GM12878 (cell line): ENCODE measurements around the gene ARHGAP6. TPM values are rescaled to one million over a fixed set of nuclear protein-coding genes. Genes with fewer than 3 reads are reported as not detected.

Source experiments
- ATAC-seq: fragments of 200-7000 bp; cut with Tn5 transposase; 3 replicates; pipeline ENCODE4 v1.9.1; 2020; ENCODE audit warnings: mild to moderate bottlenecking, moderate library complexity
- BruUV-seq: library from RNA; stranded (reverse); fragments of 400-500 nt; replicated peaks from 2 replicates; lab custom pipeline; 2021; lab: Mats Ljungman, UMichigan
- CTCF ChIA-PET: fragments of 300-600 bp; sonication (Branson Sonifier 250); formaldehyde crosslinking; extraction: SDS; loops from one replicate; lab custom pipeline; 2021; ENCODE audit warnings: inconsistent platforms; lab: Yijun Ruan, JAX
- POLR2A ChIA-PET: fragments of 350-600 bp; formaldehyde crosslinking; extraction: SDS; loops from one replicate; lab custom pipeline; 2021; ENCODE audit warnings: inconsistent platforms; lab: Charles Lee
- RAD21 ChIA-PET: fragments of 300-600 bp; sonication (Branson Sonifier 250); formaldehyde crosslinking; loops from one replicate; lab custom pipeline; 2023; ENCODE audit warnings: antibody characterized with exemption; ENCODE audit not compliant: unreplicated experiment; lab: Charles Lee
- SMC1A ChIA-PET: fragments of 300-600 bp; sonication (Branson Sonifier 250); formaldehyde crosslinking; loops from one replicate; lab custom pipeline; 2023; ENCODE audit not compliant: unreplicated experiment, uncharacterized antibody; lab: Charles Lee
- DNase-seq: peaks from one replicate; pipeline ENCODE4 v3.0.0-alpha.2; 2011; ENCODE audit warnings: low read depth, low spot score
- FAIRE-seq: peaks from 3 replicates; lab custom pipeline; 2011; peaks lifted over from hg19 to GRCh38; lab: Jason Lieb, UNC
- H2AFZ ChIP-seq: 2 replicates; pipeline ENCODE4 v1.6.0; 2011; ENCODE audit warnings: low read depth, low read length, control low read depth; ENCODE audit not compliant: control insufficient read depth
- H3K27ac ChIP-seq: 2 replicates; pipeline ENCODE4 v1.5.1; 2011; ENCODE audit warnings: control low read depth; ENCODE audit not compliant: control insufficient read depth, insufficient read depth
- H3K27me3 ChIP-seq, 2 experiments: replicated peaks in 1 of 2; 2 replicates each; pipeline versions ENCODE4 v1.6.0 to v1.6.1; 2011; ENCODE audit warnings: low read length in 1 of 2; ENCODE audit not compliant: control insufficient read depth in 2 of 2, insufficient read depth in 2 of 2
- H3K36me3 ChIP-seq, 2 experiments: 2 replicates each; pipeline ENCODE4 v1.5.1; 2011; ENCODE audit warnings: low read length in 1 of 2; ENCODE audit not compliant: control insufficient read depth in 2 of 2, insufficient read depth in 2 of 2
- H3K4me1 ChIP-seq: 2 replicates; pipeline ENCODE4 v1.6.1; 2011; ENCODE audit warnings: mild to moderate bottlenecking, low read length, moderate library complexity, mixed read lengths; ENCODE audit not compliant: control insufficient read depth, insufficient read depth
- H3K4me2 ChIP-seq: 2 replicates; pipeline ENCODE4 v1.6.0; 2011; ENCODE audit warnings: control low read depth; ENCODE audit not compliant: control insufficient read depth, insufficient read depth
- H3K4me3 ChIP-seq: fragments of 200-600 bp; sonication (generic); 2 replicates; pipeline ENCODE4 v1.5.1; 2016
- H3K79me2 ChIP-seq: 2 replicates; pipeline ENCODE4 v1.6.0; 2011; ENCODE audit warnings: low read length; ENCODE audit not compliant: control insufficient read depth, insufficient read depth
- H3K9ac ChIP-seq: 2 replicates; pipeline ENCODE4 v1.8.0; 2011; ENCODE audit warnings: low read length, control low read depth, mixed read lengths; ENCODE audit not compliant: control insufficient read depth, insufficient read depth
- H3K9me3 ChIP-seq: replicated peaks from 3 replicates; pipeline ENCODE4 v1.5.1; 2011; ENCODE audit warnings: mild to moderate bottlenecking, low read length; ENCODE audit not compliant: control insufficient read depth, insufficient read depth
- H4K20me1 ChIP-seq: 2 replicates; pipeline ENCODE4 v1.6.0; 2011; ENCODE audit not compliant: control insufficient read depth, insufficient read depth
- GABPA ChIP-seq: IDR thresholded peaks from 2 replicates; pipeline ENCODE4 v1.6.1; 2014; ENCODE audit warnings: antibody characterized with exemption, low read depth, mild to moderate bottlenecking, inconsistent platforms
- KDM1A ChIP-seq: fragments of 200-600 bp; sonication (generic); IDR thresholded peaks from 2 replicates; pipeline ENCODE4 v1.6.1; 2016; ENCODE audit warnings: borderline replicate concordance
- LARP7 ChIP-seq: fragments of 450-650 bp; IDR thresholded peaks from 2 replicates; pipeline ENCODE4 v1.6.1; 2017; ENCODE audit warnings: mild to moderate bottlenecking
- MEF2B ChIP-seq: fragments of 450-650 bp; IDR thresholded peaks from 2 replicates; pipeline ENCODE4 v1.6.1; 2018; ENCODE audit warnings: mild to moderate bottlenecking, moderate library complexity; ENCODE audit not compliant: partially characterized antibody, poor library complexity, severe bottlenecking
- NFYA ChIP-seq: IDR thresholded peaks from 2 replicates; pipeline ENCODE4 v1.6.1; 2011; ENCODE audit warnings: low read depth, mild to moderate bottlenecking, low read length, improper control_type of control experiment, borderline replicate concordance
- SIX5 ChIP-seq: IDR thresholded peaks from 2 replicates; pipeline ENCODE4 v1.6.1; 2011; ENCODE audit warnings: mild to moderate bottlenecking, low read depth, low read length, moderate library complexity; ENCODE audit not compliant: severe bottlenecking
- SMC3 ChIP-seq: IDR thresholded peaks from 2 replicates; pipeline ENCODE4 v1.6.1; 2011; ENCODE audit warnings: low read length, improper control_type of control experiment, borderline replicate concordance
- ZBTB11 ChIP-seq: fragments of 450-650 bp; formaldehyde crosslinking; IDR thresholded peaks from 2 replicates; pipeline ENCODE4 v1.5.0; 2022; ENCODE audit warnings: mild to moderate bottlenecking, missing genetic modification characterization
- WGBS: methylation state at CpG from one replicate; pipeline ENCODE4 v1.1.6; 2016; ENCODE audit warnings: low lambda C conversion rate; ENCODE audit not compliant: insufficient replicate concordance, insufficient coverage; ENCODE audit errors: missing lambda C conversion rate; 5-methylcytosine and 5-hydroxymethylcytosine counted together
- in situ Hi-C: fragments of 300-500 bp; cut with MboI; formaldehyde crosslinking; loops from 9 replicates; pipeline ENCODE4 v1.14.3; 2018; ENCODE audit warnings: mixed read lengths
- intact Hi-C: fragments of 100-400 bp; cut with micrococcal nuclease; formaldehyde crosslinking; loops from one replicate; pipeline ENCODE4 v1.14.2; 2022; ENCODE audit not compliant: unreplicated experiment
- polyA plus RNA-seq, 11 experiments: library from polyadenylated mRNA; depleted of rRNA in 4 of 11; unstranded in 6 of 11; stranded (reverse) in 5 of 11; fragments of >200 nt; fragmentation: Nextera tagmentation in 4 of 11; fragmentation: Illumina TruSeq in 1 of 11; extraction: Ambion mirVana in 4 of 11; extraction: Trizol in 1 of 11; gene quantifications; 1 replicate in 1 of 11; 2 replicates in 10 of 11; pipeline versions ENCODE4 v1.2.1 to v1.2.3, GENCODE V29; 2011 to 2016; ENCODE audit warnings: inconsistent platforms in 2 of 11, missing spikeins in 2 of 11, low read depth in 1 of 11
- total RNA-seq, 4 experiments: library from RNA; depleted of rRNA in 3 of 4; stranded (reverse); fragments of >200 nt in 3 of 4; fragmentation: Illumina TruSeq in 1 of 4; extraction: Trizol in 1 of 4; gene quantifications; 2 replicates each; pipeline versions ENCODE4 v1.2.1 to v1.2.3, GENCODE V29; 2013 to 2021

The ARHGAP6 gene
- total and polyA plus RNA-seq, 10 of the 15 experiments (the other 5 are each of a cell fraction or from before 2014, with no cell fraction given) = 0.20 to 1.8 (median 0.76) TPM

- TF ChIP-seq ZBTB11 (CRISPR knock-in tag) (no peak), SIX5 (no peak), MEF2B (no peak)
These were observed 65.1 kb downstream of the ARHGAP6 start (continued) for GRCh38 chrX:11600578-11600977.

DNA sequence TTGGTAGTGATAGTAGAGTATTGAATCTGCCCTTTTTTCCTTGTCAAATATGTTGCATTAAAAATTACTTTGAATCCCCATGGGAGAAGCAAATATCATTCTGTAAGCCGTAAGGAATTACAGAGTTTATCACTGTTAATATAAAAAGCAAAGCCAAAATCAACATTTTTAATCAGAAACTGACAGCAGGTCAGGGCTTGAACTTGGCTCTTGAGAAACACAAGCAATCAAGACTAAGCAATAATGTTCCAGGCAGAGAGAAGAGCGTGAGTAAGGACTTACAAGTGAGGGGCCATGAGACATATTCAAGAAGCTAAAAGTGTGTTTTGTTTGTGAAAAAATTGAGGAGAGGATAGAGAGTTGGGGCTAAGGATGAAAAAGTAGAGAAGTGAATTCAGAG, 68.2 kb downstream of the ARHGAP6 start:
- Histone ChIP-seq H3K79me2 (no peaks in the 10 kb centered on the region), H4K20me1 (no peaks in the 10 kb centered on the region), H3K4me1 (no peaks in the 10 kb centered on the region), H3K27me3 (no peaks in the 10 kb centered on the region), H3K27ac (no peak overlapping the region), H2AFZ (no peak overlapping the region), H3K4me2 (no peak overlapping the region), H3K9ac (no peak overlapping the region), H3K36me3 (no peaks in the 10 kb centered on the region), H3K4me3 (no peak overlapping the region), H3K9me3 (no peaks in the 10 kb centered on the region)
- ChIA-PET RAD21 (interaction anchor here (0.6 to 1.0 kb wide), 2 partner anchors 16 to 119 kb away, joined by 3 read pairs; no protein-coding TSS in a partner anchor), POLR2A (no interaction called here), CTCF (interaction anchor here (0.6 to 1.0 kb wide), 2 partner anchors 12 to 319 kb away, joined by 3 read pairs; no protein-coding TSS in a partner anchor), SMC1A (interaction anchor here (0.9 to 1.8 kb wide), 6 partner anchors 10 to 56 kb away, joined by 3 to 7 read pairs (median 4); no protein-coding TSS in a partner anchor)
- 54% methylated on average over 2 of the region's 2 CpGs for WGBS
- intact Hi-C loops = no loop called here
- in situ Hi-C loops = no loop called here
- TF ChIP-seq MEF2B (no peak), KDM1A (no peak), NFYA (no peak), SMC3 (no peak), GABPA (no peak), LARP7 (no peak)
- no peak for FAIRE-seq
- DNase-seq = no peak
- ATAC-seq = no peak
- no TSS peak for BruUV-seq
